Neural progenitor cell (in vitro differentiated cells): ENCODE data around the gene RPL12.

Experiments used
- EZH2 ChIP-seq: fragments of 200-600 bp; sonication (generic); IDR thresholded peaks from 2 replicates; pipeline ENCODE4 v1.6.1; 2017; ENCODE audit warnings: antibody characterized with exemption, mild to moderate bottlenecking, moderate library complexity
- TF ChIP-seq, protein P1 (sequence below): fragments of 200-600 bp; sonication (generic); IDR thresholded peaks from 2 replicates; pipeline ENCODE4 v1.5.1; 2017; ENCODE audit warnings: antibody characterized with exemption, mild to moderate bottlenecking

DNA sequence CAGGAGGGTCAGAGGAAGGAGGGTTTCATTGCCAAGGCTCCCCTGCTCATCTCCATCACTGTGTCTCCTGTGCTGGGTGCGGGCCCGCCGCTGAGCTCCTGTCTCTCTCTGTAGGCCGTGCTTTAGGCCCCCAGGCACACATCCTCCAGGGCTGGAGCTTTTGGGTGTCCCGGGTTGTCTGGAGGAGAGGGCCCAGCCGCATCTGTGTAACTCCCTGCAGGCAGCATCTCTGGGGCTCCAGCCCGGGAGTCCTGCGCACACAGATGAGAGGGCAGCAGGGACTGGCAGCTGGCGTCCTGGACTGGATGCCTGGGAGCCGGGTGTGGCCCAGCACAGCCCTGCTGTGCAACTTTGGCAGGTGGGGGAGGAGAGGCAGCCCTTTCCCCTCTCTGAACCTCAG, 40.3 kb upstream of the RPL12 start:
- TF ChIP-seq, protein P1, sequence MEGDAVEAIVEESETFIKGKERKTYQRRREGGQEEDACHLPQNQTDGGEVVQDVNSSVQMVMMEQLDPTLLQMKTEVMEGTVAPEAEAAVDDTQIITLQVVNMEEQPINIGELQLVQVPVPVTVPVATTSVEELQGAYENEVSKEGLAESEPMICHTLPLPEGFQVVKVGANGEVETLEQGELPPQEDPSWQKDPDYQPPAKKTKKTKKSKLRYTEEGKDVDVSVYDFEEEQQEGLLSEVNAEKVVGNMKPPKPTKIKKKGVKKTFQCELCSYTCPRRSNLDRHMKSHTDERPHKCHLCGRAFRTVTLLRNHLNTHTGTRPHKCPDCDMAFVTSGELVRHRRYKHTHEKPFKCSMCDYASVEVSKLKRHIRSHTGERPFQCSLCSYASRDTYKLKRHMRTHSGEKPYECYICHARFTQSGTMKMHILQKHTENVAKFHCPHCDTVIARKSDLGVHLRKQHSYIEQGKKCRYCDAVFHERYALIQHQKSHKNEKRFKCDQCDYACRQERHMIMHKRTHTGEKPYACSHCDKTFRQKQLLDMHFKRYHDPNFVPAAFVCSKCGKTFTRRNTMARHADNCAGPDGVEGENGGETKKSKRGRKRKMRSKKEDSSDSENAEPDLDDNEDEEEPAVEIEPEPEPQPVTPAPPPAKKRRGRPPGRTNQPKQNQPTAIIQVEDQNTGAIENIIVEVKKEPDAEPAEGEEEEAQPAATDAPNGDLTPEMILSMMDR = no peak
- TF ChIP-seq EZH2 = no peak
